Retina (tissue), 1 donor: ENCODE measurements around the gene NDP.

Source experiments
- DNase-seq: peaks from one replicate; pipeline ENCODE4 v3.0.0-alpha.2; 2016

NDP gene, protein sequence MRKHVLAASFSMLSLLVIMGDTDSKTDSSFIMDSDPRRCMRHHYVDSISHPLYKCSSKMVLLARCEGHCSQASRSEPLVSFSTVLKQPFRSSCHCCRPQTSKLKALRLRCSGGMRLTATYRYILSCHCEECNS

DNA sequence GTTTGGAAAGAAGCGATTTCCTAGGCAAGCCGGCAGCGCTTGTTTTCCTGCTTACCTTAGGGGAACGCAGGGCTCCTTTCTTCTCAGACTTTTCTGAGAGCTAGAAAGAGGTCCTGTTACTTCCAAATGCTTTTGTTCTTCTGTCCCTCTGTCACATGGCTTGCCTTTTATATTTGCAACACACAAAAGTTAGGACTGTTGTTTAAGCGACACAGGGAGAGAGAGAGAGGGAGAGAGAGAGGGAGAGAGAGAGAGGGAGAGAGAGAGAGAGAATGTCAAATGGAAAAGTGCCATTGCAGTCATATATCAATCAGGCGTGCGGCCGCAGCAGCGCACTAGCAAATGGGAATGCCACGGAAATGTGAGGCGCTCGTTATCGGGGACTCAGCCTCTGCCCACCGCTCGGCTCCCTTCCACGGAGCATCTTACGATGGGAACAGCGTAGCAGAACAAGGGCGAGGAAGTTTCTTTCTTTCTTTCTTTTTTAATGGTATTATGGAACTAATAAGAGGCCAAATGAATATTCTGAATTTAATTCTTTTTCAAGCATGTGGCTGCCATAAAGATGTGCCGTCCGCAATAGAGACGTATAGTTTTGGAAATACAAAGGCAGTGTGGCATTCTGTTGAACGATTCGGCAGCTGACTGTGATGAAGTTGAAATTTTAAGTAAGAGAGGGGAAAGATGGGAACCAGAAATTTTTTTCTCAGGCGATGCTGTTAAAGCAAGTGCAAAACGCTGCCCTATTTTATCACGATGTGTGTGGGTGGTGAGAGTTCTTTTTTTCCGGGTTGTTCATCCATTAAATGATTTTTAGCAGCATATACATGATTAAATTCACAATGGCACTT, at the start of gene NDP:
NDP (minus strand) TSS at position 142 of the 851 bp plus-strand sequence. CDS start 14,745 bp downstream, outside the sequence.
- peak; percentile 68 for DNase-seq

DNA sequence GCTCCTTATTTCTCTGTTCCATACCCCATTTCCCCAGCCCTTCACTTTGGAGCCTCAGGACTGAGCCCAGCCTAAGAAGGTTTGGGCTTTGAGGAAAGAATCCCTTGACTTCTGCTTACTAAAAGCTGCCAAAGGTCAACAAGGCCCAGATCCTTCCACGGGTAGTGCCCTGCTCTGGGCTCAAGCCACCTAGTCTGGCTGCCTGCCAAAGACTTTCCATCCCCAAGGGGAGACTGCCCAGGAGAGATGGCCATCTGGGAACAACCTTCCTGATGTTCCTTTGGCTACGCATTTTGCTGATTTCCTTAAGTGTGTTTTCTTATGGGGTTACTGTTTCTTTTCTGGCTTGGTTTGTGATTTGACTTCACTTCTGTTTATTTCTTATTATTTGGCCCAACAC, 49.8 kb upstream of the NDP start:
- no peak for DNase-seq

DNA sequence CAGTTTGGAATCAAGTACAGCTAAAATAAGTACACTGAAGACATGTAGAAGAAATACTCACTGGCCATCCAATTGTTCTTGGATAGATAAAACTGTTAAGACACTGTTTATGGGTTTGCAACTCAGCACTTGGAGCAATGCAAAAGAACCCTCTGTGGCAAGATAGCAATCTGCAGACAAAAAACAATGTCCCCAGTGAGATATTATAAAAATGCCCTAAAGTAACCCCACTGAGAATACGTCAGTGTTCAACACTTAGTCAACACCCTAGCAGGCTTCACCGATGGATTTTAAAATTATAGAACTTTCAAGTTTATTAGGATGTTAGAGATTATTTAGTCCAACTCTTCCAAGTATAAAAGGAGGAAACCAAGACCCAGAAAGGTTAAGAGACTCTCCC, 47.5 kb upstream of the NDP start:
- DNase-seq, result no peak

DNA sequence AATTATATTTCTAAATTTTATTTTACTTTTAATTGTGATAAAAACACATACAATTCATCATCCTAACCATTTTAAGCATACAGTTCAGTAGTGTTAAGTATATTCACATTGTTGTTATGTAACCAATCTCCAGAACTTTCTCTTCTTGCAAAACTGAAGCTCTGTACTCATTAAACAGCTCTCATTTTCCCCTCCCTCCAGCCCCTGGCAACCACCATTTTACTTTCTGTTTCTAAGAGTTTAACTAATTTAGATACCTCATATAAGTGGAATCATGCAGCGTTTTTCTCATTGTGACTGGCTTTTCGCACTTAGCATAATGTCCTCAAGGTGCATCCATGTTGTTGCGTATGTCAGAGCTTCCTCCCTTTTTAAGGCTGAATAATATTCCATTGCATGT, 46.7 kb upstream of the NDP start:
- DNase-seq, result no peak

DNA sequence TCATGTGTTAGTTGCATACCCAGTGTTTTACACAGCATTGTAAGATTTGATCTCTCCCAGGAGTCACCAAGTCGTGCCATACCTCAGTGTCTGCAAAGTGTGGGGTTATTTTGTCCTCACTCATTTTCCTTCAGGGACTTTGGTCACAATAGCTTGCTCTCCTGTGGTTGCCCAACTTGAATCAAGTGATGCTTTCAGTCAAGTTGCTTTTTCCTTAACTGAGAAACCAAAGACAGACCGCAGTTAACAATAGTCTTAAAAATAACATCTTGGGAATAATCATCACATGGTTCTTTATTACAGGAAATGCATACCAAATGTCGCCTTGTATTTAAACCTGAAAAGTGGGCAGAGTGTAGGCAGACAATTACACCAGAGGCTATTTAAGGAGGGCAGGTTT, 44.5 kb upstream of the NDP start:
- no peak for DNase-seq

DNA sequence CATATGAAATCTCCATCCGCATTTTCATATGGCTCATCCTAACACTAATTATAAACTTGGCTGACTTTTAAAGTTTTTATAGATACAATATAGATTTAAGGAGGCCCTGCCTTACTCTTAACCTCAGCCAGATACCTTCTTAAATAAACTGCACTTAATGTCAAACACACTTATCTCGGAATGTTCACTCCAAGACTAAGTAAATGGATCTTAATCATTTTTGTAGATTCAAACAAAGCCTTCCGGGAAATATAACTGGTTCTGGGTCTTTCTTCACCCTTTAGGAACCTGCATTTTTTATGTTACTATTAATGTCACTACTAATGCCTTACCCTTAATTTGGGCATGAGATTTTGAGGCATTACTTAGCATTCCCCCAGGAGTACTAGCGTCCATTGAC, 43.7 kb upstream of the NDP start:
- no peak for DNase-seq

DNA sequence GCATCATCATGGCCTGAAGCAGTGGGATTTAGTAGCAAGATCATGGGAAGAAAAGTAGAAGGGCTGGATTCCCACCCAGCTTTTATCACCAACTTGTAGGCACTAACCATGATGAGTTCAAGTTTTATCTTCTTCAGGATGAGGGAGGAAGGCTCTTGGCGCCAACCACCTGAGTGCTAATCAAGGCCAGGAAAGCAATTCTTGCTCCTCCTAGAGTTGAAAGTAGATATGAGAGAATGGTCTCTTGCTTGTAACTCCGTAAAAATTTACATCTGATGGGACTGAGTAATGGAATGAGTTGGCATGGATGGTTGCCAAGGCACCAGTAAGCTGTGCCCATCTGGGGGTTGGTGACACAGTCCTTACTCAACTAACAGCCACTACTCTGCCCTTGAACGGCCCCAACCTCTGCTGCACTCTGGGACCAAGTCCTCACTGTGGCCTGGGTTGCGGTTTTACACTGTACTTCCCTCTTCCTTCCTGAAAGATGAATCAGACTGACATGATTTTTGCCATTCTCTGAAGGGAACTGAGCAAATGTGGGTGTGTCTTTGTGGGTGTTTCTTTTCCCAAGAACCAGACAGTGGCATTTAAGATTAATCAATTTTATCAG, 39.4 kb upstream of the NDP start:
- DNase-seq, result no peak

DNA sequence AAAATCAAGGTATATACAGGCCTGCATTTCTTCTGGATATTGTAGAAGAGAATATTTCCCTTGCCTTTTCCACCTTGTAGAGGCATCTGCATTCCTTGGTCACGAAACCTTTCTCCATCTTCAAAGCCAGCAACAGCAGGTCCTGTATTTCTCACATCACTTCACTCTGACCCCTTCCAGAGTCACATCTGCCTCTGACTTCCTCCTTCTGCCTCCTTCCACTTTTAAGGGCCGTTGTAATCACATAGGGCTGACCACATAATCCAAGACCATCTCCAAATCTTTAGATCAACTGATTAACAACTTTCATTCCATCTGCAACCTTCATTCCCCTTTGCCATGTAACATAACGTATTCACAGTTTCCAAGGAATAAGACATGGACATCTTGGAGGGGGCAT, 38.3 kb upstream of the NDP start:
- no peak for DNase-seq

DNA sequence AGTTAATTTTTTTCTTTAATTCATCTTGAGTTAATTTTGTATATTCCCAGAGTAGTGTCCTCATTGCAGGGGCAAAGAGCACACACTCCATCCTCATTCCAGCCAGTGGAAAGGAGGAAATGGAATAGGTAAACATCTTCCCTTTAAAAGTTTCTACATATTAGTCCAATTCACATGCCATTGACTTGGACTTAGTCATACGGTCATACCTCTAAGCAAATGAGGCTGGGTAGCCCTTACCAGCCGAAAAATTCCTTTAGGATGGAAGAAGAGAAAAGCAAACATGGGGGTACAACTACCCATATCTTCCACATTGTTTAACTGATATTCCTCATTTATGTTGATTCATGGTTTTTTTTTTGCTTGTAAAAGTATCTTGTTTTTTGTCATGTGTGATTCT, 37.4 kb upstream of the NDP start:
- no peak for DNase-seq

DNA sequence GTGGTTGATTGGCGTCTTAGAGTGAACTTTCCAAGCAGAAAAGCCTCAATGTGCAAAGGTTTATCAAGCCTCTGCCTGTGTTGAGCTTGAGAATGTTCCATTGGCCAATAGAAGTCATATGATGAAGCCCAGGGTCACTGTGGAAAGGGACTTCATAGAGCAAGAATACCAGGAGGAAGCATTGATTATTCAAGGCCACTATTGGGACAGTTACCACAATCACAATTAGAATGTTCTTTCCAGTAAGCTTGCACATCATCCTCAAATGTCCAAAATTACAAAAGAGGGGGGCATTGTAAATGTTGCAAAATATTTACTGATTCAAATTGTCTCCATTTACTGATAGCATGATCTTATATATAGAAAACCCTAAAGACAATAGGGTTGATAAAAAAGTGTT, 32.9 kb upstream of the NDP start:
- no peak for DNase-seq

DNA sequence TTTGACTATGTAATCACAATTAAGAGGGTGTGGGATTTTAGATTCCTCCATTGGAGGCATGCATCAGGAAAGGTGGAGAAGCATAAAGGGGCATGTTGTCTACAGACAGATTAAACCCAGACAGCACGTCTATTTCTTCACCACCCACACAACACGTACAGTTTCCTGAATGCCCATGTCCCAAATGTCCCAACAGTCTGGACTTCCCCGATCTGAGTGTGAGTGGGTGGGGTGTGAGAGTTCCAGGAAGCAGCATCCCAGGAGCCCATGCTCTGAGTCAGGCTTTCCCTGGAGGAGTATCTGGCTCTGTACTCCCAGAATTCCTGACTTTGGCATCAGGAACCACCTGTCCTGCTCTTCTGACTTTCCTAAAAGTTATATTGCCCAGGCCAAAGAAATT, 30.8 kb upstream of the NDP start:
- DNase-seq, result no peak

DNA sequence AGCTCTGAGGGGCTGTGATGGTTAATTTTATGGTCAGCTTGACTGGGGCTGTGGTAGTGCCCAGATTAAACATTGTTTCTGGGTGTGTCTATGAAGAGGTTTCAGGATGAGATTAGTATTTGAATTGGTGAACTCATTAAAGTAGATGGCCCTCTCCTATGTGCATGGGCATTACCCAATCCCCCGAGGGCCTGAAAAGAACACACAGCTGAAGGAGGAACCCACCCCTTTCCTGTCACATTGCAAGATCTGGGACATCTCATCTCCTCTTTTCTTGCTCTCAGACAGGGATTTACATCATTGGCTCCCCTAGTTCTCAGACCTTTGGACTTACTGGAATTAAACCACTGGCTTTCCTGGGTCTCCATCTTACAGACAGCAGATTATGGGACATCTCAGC, 29.4 kb upstream of the NDP start:
- DNase-seq, result no peak

DNA sequence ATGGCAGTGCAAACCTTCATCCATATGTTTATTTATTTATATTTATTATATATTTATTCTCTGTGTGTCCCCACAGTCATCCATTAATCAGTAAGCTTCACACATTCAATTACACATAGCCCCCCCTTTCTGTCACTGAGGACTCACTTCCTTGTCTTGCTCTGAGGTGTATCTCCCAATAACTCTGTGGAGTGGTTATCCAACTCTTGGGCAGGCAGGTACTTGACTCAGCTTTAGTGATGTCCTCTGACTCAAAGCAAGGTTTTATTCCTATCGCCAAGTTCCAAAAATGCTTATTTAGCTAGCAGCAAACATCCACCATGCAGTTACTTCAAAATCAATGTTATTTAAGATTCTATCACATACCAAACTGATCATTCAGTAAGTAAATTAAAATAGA, 25.2 kb upstream of the NDP start:
- no peak for DNase-seq

DNA sequence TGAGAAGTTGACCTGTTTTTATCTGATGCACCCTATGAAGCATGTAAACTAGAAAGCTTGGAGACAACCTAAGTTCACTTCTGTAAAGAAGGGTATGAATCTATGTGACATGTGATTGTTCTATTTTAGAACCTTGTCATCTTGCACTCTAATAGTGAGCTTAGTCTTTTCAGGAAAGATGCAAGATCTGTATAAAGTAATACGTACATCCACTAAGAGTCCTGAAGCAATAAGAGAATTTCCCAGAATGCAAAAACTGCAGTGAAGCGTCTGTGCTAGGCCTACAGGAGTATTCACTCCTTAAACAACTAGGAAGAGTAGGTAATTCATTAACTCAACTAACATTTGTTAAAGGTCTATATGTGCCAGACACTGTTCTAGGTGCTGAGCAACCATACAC, 23.3 kb upstream of the NDP start:
- no peak for DNase-seq

DNA sequence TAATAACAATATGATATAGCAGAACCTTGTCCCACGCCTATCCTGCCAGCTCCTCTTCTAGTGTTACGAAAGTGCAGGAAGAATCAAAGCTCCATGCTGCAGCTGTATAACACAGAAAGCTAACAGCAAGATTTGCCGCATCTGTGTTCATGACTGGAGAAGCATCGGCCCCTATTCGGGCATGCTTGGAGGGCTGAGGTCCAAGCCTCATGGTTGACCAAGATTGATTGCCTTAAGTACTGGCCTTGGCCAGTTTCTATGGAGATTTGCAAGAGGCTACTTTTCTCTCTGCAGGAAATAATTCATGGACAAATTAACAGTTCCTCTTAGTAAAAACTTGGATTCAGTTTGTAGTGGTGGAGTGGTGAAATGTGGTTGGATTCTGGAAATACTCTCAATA, 12.9 kb upstream of the NDP start:
- no peak for DNase-seq

DNA sequence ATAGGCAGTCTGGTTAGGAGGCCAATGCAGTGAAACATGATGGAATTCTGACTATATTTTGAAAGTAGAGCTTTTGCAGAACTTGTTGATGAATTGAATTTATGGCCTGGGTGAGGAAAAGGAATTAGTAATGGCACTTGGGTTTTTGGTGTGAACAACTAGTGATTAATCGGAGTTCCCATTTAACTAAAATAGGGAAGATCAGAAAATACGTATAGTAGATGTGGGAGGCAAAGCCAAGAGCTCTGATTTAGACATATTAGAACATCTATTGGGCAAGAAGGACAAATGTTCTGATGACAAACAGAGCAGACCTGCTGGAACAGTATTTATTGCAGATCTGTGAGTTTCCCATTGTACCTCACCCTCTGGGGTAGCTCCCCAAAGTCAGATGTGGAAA, 12.3 kb upstream of the NDP start:
- no peak for DNase-seq

DNA sequence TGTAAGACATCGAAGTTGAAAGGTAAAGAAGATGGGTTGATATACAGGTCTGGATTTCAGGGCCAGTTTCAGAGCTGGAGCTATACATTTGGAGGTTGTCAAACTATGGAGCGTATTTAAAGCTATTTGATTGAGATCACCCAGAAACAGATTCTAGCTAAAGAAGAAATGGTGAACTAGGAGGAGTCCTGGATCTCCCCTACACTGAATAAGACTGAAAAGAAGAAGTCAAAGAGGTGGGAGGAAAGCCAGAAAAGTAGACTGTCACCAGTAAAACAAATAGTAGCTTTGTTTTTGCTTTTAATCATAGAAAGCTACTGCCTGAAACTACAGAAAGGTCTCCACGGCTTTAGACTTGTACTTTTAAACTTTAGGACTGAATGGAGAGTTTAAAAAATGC, 5.0 kb upstream of the NDP start:
- DNase-seq, result no peak

DNA sequence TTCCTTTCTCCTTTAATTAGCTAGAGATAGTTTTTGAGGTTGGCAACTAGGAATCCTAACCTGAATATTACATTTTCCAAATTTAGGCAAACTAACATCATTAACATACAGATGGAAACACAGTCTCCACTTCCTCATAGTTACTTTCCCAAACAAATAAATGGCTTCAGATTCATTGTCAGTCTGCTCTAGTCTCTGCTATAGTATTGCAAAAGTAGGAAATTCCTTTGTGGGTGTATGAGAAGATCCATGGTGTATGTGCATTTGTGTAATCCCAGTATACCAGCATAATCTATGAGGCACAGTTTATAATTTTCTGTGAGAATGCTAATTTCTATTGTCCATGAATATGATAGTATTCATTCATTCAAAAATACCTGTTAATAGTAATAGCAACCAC, 3.0 kb upstream of the NDP start:
- DNase-seq, result no peak

DNA sequence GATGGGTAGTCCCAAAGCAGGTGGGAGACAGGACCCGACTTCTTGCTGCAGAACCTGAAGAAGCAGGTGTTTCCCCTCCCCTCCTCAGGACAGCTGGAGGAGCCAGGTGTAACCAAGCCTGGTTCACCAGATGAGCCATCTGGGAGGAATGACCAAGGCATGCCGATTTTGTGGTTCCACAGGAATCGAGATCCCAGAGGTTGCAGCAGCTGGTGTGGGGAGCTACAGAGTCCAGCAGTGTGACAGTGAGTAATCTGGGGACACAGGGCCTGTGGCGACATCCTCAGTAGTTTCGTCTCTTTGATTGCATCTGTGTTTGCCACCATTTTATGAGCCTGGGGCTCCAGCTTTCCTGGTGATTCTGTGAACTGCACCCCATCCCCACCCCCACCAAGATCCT, 2.6 kb upstream of the NDP start:
- no peak for DNase-seq

DNA sequence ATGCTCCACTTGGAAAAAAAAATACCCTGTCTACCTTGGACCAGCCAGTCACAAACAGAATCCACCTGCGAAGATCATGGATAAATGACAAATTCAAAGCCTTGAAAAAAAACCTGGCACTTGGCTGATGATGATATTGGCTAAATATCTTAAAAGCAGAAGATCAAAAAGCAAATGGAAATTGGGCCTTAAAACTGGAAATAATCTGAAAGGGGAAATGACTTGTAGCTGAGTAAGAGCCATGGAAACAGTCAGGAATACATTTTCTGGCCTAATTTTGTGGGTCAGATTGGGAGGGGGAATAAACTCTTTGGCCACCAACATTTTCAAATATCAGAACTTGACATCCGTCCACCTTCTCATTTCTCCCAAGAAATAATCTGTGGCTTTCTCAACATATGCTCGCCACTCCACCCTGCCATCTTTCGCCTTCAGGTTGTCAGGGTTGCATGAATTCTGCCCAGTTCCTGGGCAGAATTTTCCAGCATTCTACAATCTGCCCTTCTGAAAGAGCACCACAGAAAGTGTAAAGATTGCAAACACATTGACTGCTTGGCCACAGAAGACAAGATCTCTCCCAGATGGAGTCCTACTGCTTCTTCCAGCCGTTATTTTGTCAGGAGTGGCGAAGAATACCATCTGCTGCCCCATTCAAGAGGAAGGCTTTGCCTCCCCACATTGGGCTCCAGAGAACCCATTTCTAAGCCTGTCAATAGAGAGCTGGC, 1.7 kb upstream of the NDP start:
- no peak for DNase-seq

DNA sequence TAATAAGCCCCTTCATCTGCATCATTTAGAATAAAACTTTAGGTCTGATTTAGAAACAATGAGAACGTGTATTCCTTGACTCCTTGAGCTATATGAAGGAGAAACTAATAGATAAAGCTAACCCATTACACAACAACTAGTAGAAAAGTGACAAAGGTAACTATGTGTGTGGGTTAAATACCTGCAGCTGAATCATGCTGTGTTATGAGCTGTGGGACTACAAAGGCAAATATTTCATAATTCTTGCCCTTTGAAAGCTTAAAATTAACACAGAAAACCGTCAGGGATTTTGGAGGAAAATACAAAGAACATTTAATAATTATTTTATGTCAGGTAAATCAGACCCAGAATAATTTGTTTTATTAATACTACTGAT, 898 bp upstream of the NDP start:
- DNase-seq, result no peak

DNA sequence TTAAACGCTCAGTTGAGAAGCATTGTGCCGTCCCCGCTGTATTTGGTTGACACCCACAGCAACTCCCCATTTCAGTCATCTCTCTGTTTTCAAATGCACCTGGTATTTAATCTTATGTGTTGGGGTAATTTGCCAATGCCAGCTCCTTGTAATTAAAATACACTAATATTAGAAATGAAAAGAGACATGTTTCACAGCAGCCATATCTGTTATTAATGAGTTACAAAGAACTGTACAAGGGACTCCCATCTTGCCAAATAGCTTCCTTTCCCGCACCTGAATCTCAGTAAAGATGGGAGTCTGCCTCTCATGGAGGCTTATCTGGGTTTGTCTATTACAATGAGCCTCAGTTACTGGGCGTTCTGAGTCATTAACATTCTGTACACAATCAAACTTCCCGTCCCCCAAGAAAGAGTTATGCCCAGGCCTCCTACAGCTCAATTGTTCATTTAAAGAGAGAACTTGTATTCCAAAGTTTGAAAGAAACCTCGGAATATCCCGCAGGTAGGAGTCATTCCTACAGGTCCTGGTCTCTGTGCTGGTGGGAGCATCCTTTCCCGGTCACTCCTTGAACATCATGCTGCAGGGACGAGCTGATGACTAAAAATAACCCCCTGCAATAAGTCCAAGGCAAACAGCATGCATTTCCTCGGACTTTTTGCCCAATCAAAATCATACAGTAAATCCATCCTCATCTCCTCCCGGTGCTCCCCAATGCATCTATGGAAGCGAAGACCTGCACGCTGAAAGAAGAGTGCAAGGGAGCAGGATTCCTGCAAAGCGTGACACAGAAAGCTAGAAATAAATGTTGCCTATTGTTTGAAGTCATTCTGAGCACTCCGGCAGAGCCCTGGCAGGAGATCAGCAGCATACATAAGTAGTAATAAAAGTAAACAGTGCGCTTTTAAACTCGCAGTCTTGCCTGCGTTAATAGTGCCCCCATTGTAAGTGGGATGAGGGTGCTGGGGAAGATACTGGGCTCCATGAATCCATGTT, 926 bp downstream of the NDP start:
- peak; percentile 50 for DNase-seq

DNA sequence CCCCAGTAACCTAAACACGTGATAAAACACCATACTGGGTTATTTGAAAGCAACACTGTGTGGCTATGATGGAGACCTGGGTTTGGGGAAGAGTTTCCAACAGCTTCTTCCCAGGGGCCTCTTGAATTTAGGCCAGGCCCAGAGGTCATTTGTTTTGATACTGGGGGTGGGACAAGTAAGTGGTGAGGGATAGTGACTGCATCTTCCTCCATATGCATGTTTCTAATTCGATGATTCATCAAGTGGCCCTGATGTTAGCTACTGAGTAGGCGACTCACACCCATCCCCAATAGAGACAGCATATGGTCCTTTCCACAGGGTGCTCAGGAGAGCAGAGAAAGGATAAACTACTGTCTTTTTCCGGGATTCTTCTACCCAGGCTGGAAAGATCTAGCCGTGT, 2.7 kb downstream of the NDP start:
- no peak for DNase-seq
